Heart right ventricle (tissue), 16 donors: Measurements from ENCODE around the gene DELE1. TPM values are rescaled to one million over a fixed set of nuclear protein-coding genes. Genes with fewer than 3 reads are reported as not detected.

Source experiments
- ATAC-seq, 8 donors: fragments of 200-7000 bp; cut with Tn5 transposase; one replicate each; pipeline ENCODE4 v1.9.1; 2020; ENCODE audit warnings: mild to moderate bottlenecking in 8 of 8, moderate library complexity in 8 of 8, moderate number of reproducible peaks in 1 of 8
- DNase-seq, 2 donors: peaks; one replicate each; pipeline ENCODE4 v3.0.0-alpha.2; 2020
- H3K27ac ChIP-seq, 10 donors: fragments of 200-600 bp; sonication (generic) in 2 of 10; one replicate each; pipeline versions ENCODE4 v1.5.0 to v1.8.0; 2020 to 2022; ENCODE audit warnings: mild to moderate bottlenecking in 3 of 10
- H3K27me3 ChIP-seq, 7 donors: fragments of 200-600 bp; one replicate each; pipeline ENCODE4 v1.8.0; 2021 to 2022; ENCODE audit warnings: mild to moderate bottlenecking in 2 of 7
- H3K36me3 ChIP-seq, 9 donors: fragments of 200-600 bp; sonication (generic) in 1 of 9; one replicate each; pipeline versions ENCODE4 v1.5.0 to v1.8.0; 2020 to 2022; ENCODE audit warnings: mild to moderate bottlenecking in 2 of 9
- H3K4me1 ChIP-seq, 9 donors: fragments of 200-600 bp; sonication (generic) in 1 of 9; one replicate each; pipeline versions ENCODE4 v1.5.0 to v1.8.0; 2020 to 2022; ENCODE audit warnings: mild to moderate bottlenecking in 4 of 9
- H3K4me3 ChIP-seq, 10 donors: fragments of 200-600 bp; sonication (generic) in 2 of 10; one replicate each; pipeline versions ENCODE4 v1.5.0 to v1.8.0; 2020 to 2022; ENCODE audit warnings: mild to moderate bottlenecking in 7 of 10, moderate library complexity in 2 of 10
- H3K9me3 ChIP-seq, 11 donors: fragments of 200-600 bp in 10 of 11; sonication (generic) in 2 of 11; one replicate each; pipeline versions ENCODE4 v1.5.0 to v1.8.0; 2013 to 2022; ENCODE audit warnings: mild to moderate bottlenecking in 2 of 11, control low read depth in 1 of 11, moderate library complexity in 1 of 11
- WGBS, 2 donors: extraction: QIAGEN DNeasy Blood & Tissue Kit; methylation state at CpG; one replicate each; pipeline ENCODE4 v1.1.7; 2013; ENCODE audit warnings: inconsistent platforms in 1 of 2; 5-methylcytosine and 5-hydroxymethylcytosine counted together
- intact Hi-C, 10 donors: fragments of 100-400 bp; cut with DNase I; formaldehyde crosslinking; loops; one replicate each; pipeline versions ENCODE4 v1.11.1 to v1.14.2; 2022
- polyA plus RNA-seq, 2 donors: library from polyadenylated mRNA; stranded (reverse); fragments of 200-250 nt; gene quantifications; one replicate each; pipeline ENCODE4 v1.2.3, GENCODE V29; 2013
- total RNA-seq, 10 donors: library from RNA; stranded (reverse); fragmentation: NEBNext Ultra II Directional in 3 of 10; extraction: Animal tissue kit (Norgen Biotek cat#: 25700) in 3 of 10; gene quantifications; one replicate each; pipeline versions ENCODE4 v1.2.1 to v1.2.4, GENCODE V29; 2021 to 2023
- TF ChIP-seq, protein P1 (sequence below), 9 donors: fragments of 200-600 bp; sonication (generic) in 2 of 9; IDR thresholded peaks; one replicate each; pipeline versions ENCODE4 v1.5.0 to v1.8.0; 2021 to 2022; ENCODE audit warnings: antibody characterized with exemption in 9 of 9, mild to moderate bottlenecking in 5 of 9, moderate library complexity in 1 of 9
- donor health status: Arrhythmogenic right ventricular cardiomyopathy.
- donor health status: ischemic (EF 13 %, LVEDD 7.1; RV severe dilation, severe dysfunction).
- donor health status: healthy with polysubstance abuse.
- donor health status: DM: no; HTN: yes; CAD: no.
- donor health status: DM: no; HTN: no; CAD: no.
- donor health status: ischemic (EF 25% LVEDD 6.9; RV normal size, moderate dysfunction).
- donor health status: ischemic (EF 25% LVEDD 5.7; RV mildly dilated, moderate dysfunction).
- donor health status: healthy.
- donor health status: DM: yes; HTN: yes; CAD: no.
- donor health status: Ischemic cardiomyopathy.
- donor health status: ischemic (EF 35%, LVEDD 5.7; RV mildly dilated, moderate dysfunction).
- donor health status: nonischemic (EF 11% LVEDD 7.7; RV severe dilation, severe dysfunction).
- donor health status: DM: yes; HTN: yes; CAD: no.
- donor health status: PGD.
- donor health status: ischemic (EF 29% LVEDD 5.4; RV normal size, mild dysfunction).
- donor health status: nonischemic (EF 23%, LVEDD 6.1; RV moderate dilation, normal function).

Gene DELE1
- total and polyA plus RNA-seq, 12 donors, result 50.1 to 192 (median 113) TPM

GRCh38 chr5:141879941-141880738 is 43.5 kb upstream of the DELE1 start:
- intact Hi-C loops, result loop anchor here (1.0 to 10.0 kb wide), 22 partner anchors 31 to 198 kb away; partner anchors contain the start of genes PCDH12 (in 6 of the 10), ARAP3 (in 1 of the 10), DELE1 (in 1 of the 10) and RNF14 (in 1 of the 10)
- peaks cover 5 to 82% (median 55%) of the 10 kb centered on the region in 9 donors for H3K4me1 ChIP-seq
- no peak overlapping the region for H3K4me3 ChIP-seq
- TF ChIP-seq, protein P1, sequence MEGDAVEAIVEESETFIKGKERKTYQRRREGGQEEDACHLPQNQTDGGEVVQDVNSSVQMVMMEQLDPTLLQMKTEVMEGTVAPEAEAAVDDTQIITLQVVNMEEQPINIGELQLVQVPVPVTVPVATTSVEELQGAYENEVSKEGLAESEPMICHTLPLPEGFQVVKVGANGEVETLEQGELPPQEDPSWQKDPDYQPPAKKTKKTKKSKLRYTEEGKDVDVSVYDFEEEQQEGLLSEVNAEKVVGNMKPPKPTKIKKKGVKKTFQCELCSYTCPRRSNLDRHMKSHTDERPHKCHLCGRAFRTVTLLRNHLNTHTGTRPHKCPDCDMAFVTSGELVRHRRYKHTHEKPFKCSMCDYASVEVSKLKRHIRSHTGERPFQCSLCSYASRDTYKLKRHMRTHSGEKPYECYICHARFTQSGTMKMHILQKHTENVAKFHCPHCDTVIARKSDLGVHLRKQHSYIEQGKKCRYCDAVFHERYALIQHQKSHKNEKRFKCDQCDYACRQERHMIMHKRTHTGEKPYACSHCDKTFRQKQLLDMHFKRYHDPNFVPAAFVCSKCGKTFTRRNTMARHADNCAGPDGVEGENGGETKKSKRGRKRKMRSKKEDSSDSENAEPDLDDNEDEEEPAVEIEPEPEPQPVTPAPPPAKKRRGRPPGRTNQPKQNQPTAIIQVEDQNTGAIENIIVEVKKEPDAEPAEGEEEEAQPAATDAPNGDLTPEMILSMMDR (IDR thresholded peaks at IDR 0.05), result no peak
- DNase-seq (no peak), ATAC-seq (no peak)
- H3K27ac ChIP-seq, result peak overlapping the region in 9 of 10 donors; percentile 82 to 97 (median 92)
- 21 to 30% methylated on average over 7 of the region's 7 CpGs for WGBS, 2 donors
- no peaks in the 10 kb centered on the region for H3K36me3 ChIP-seq
- H3K9me3 ChIP-seq, result no peaks in the 10 kb centered on the region
- peaks cover 8 to 94% (median 60%) of the 10 kb centered on the region in 7 donors for H3K27me3 ChIP-seq

- H3K27ac ChIP-seq, result peak overlapping the region; percentile 50 to 97 (median 91)
- DNase-seq (peak; percentile 52 to 63), ATAC-seq (peak in 7 of 8 donors; percentile 17 to 67 (median 40))
- H3K4me1 ChIP-seq, result peaks cover 5 to 72% (median 52%) of the 10 kb centered on the region in 9 donors
- H3K36me3 ChIP-seq, result no peaks in the 10 kb centered on the region
- WGBS, 2 donors, result 28 to 32% methylated on average over 8 of the region's 8 CpGs
- intact Hi-C loops, result loop anchor here in 9 of 10 donors (1.0 to 10.0 kb wide), 14 partner anchors 32 to 199 kb away; partner anchors contain the start of genes PCDH12 (in 6 of the 9), ARAP3 (in 1 of the 9), DELE1 (in 1 of the 9) and RNF14 (in 1 of the 9)
- no peaks in the 10 kb centered on the region for H3K9me3 ChIP-seq
- TF ChIP-seq, protein P1 (IDR thresholded peaks at IDR 0.05), result no peak
- peaks cover 8 to 94% (median 52%) of the 10 kb centered on the region in 7 donors for H3K27me3 ChIP-seq
- peak overlapping the region in 2 of 10 donors; percentile 12 to 18 for H3K4me3 ChIP-seq
These were observed 42.5 kb upstream of the DELE1 start for GRCh38 chr5:141880961-141881801.

GRCh38 chr5:141881886-141882285 is 41.8 kb upstream of the DELE1 start:
- Histone ChIP-seq H3K9me3 (no peaks in the 10 kb centered on the region), H3K4me3 (peak overlapping the region in 1 of 10 donors; percentile 12), H3K27ac (peak overlapping the region; percentile 50 to 97 (median 86)), H3K4me1 (peaks cover 5 to 65% (median 45%) of the 10 kb centered on the region in 9 donors), H3K36me3 (no peaks in the 10 kb centered on the region), H3K27me3 (peaks cover 8 to 86% (median 45%) of the 10 kb centered on the region in 7 donors)
- no peak for DNase-seq
- intact Hi-C loops, result loop anchor here in 9 of 10 donors (2.0 to 10.0 kb wide), 14 partner anchors 33 to 200 kb away; partner anchors contain the start of genes PCDH12 (in 6 of the 9), ARAP3 (in 1 of the 9), DELE1 (in 1 of the 9) and RNF14 (in 1 of the 9)
- no peak for ATAC-seq
- TF ChIP-seq, protein P1 (IDR thresholded peaks at IDR 0.05), result no peak
- WGBS, 2 donors, result 28 to 29% methylated on average over 4 of the region's 4 CpGs
